ENCODE measurements around the gene EXOC6.

The EXOC6 gene

GRCh38 chr10:92997620-92998019 lies 149.3 kb downstream of the EXOC6 start:
- H3K9me3 ChIP-seq (ENCODE audit: control insufficient read depth, insufficient read depth, low read length) = no peaks in the 10 kb centered on the region
- H3K36me3 ChIP-seq (ENCODE audit: control insufficient read depth, low read length) = no peaks in the 10 kb centered on the region
- H3F3A ChIP-seq (ENCODE audit: control insufficient read depth, insufficient read depth) = no peaks in the 10 kb centered on the region
- H3K79me2 ChIP-seq (ENCODE audit: control insufficient read depth, low read length) = no peaks in the 10 kb centered on the region
- H3K4me2 ChIP-seq (ENCODE audit: low read length) = no peak overlapping the region
- no peak for TF ChIP-seq CTCF (IDR thresholded peaks at IDR 0.05; ENCODE audit: low read depth, low read length, poor library complexity, severe bottlenecking)
- TF ChIP-seq EZH2phosphoT487 (IDR thresholded peaks at IDR 0.05; ENCODE audit: borderline replicate concordance, low read length) = no peak
- H3K9me2 ChIP-seq (replicated peaks; ENCODE audit: control insufficient read depth, low read length) = no peaks in the 10 kb centered on the region
- H4K20me1 ChIP-seq (ENCODE audit: control insufficient read depth, insufficient read depth, low read depth, low read length) = no peaks in the 10 kb centered on the region
- no peak overlapping the region for H3K4me3 ChIP-seq (ENCODE audit: low read length)
- no peak overlapping the region for H3K27ac ChIP-seq (ENCODE audit: low read depth, low read length)
- no peaks in the 10 kb centered on the region for H3K4me1 ChIP-seq (ENCODE audit: control insufficient read depth, low read length)
- H3K27me3 ChIP-seq (ENCODE audit: control insufficient read depth, low read length) = no peaks in the 10 kb centered on the region

- TF ChIP-seq EZH2phosphoT487 (IDR thresholded peaks at IDR 0.05; ENCODE audit: borderline replicate concordance, low read length) (no peak), CTCF (IDR thresholded peaks at IDR 0.05; ENCODE audit: low read depth, low read length, poor library complexity, severe bottlenecking) (no peak)
- no peaks in the 10 kb centered on the region for H3K36me3 ChIP-seq (ENCODE audit: control insufficient read depth, low read length)
- no peaks in the 10 kb centered on the region for H3F3A ChIP-seq (ENCODE audit: control insufficient read depth, insufficient read depth)
- H3K27me3 ChIP-seq (ENCODE audit: control insufficient read depth, low read length) = no peaks in the 10 kb centered on the region
- H3K27ac ChIP-seq (ENCODE audit: low read depth, low read length) = no peak overlapping the region
- no peaks in the 10 kb centered on the region for H3K4me1 ChIP-seq (ENCODE audit: control insufficient read depth, low read length)
- no peaks in the 10 kb centered on the region for H3K9me3 ChIP-seq (ENCODE audit: control insufficient read depth, insufficient read depth, low read length)
- no peaks in the 10 kb centered on the region for H3K79me2 ChIP-seq (ENCODE audit: control insufficient read depth, low read length)
- H3K9me2 ChIP-seq (replicated peaks; ENCODE audit: control insufficient read depth, low read length) = no peaks in the 10 kb centered on the region
- H4K20me1 ChIP-seq (ENCODE audit: control insufficient read depth, insufficient read depth, low read depth, low read length) = no peaks in the 10 kb centered on the region
- H3K4me2 ChIP-seq (ENCODE audit: low read length) = no peak overlapping the region
- no peak overlapping the region for H3K4me3 ChIP-seq (ENCODE audit: low read length)
Measured at GRCh38 chr10:92999191-92999590, 150.9 kb downstream of the EXOC6 start.

GRCh38 chr10:93006435-93007039 lies 158.2 kb downstream of the EXOC6 start:
- H3K9me3 ChIP-seq (ENCODE audit: control insufficient read depth, insufficient read depth, low read length) = no peaks in the 10 kb centered on the region
- no peak overlapping the region for H3K4me3 ChIP-seq (ENCODE audit: low read length)
- H3K9me2 ChIP-seq (replicated peaks; ENCODE audit: control insufficient read depth, low read length) = no peaks in the 10 kb centered on the region
- no peak overlapping the region for H3K27ac ChIP-seq (ENCODE audit: low read depth, low read length)
- H3K79me2 ChIP-seq (ENCODE audit: control insufficient read depth, low read length) = no peaks in the 10 kb centered on the region
- H3K27me3 ChIP-seq (ENCODE audit: control insufficient read depth, low read length) = no peaks in the 10 kb centered on the region
- H3K36me3 ChIP-seq (ENCODE audit: control insufficient read depth, low read length) = no peaks in the 10 kb centered on the region
- no peaks in the 10 kb centered on the region for H4K20me1 ChIP-seq (ENCODE audit: control insufficient read depth, insufficient read depth, low read depth, low read length)
- H3K4me1 ChIP-seq (ENCODE audit: control insufficient read depth, low read length) = no peaks in the 10 kb centered on the region
- H3K4me2 ChIP-seq (ENCODE audit: low read length) = no peak overlapping the region
- H3F3A ChIP-seq (ENCODE audit: control insufficient read depth, insufficient read depth) = no peaks in the 10 kb centered on the region
- peak; percentile 63 for TF ChIP-seq CTCF (IDR thresholded peaks at IDR 0.05; ENCODE audit: low read depth, low read length, poor library complexity, severe bottlenecking)
- no peak for TF ChIP-seq EZH2phosphoT487 (IDR thresholded peaks at IDR 0.05; ENCODE audit: borderline replicate concordance, low read length)

All from DOHH2 (cell line).